ENCODE data around the gene GAS5. TPM values are rescaled to one million over a fixed set of nuclear protein-coding genes. Genes with fewer than 3 reads are reported as not detected.
"Not testable (repeated sequence)": the region's sequence is repeated elsewhere in the genome, so short reads cannot be mapped to it uniquely, and the experiment has no call there.

GAS5 gene
- total RNA-seq, 4 donors from 2014 or later = 138 to 375 (median 203) TPM

- 94% methylated on average over 7 of the region's 7 CpGs for WGBS
- no peak for TF ChIP-seq POLR2A (IDR thresholded peaks at IDR 0.05; ENCODE audit: low read depth)
- Histone ChIP-seq H3K4me1 (peaks cover 9 to 27% (median 21%) of the 10 kb centered on the region in 4 donors), H3K9me3 (no peaks in the 10 kb centered on the region), H3K4me3 (no peak overlapping the region), H3K36me3 (peaks cover 32 to 95% (median 82%) of the 10 kb centered on the region in 4 donors), H3K27ac (replicated peaks in 1 of 4) (no peak overlapping the region), H3K27me3 (no peaks in the 10 kb centered on the region)
- no peak for DNase-seq (ENCODE audit: extremely low spot score)
- intact Hi-C loops (cut with DNase I) = no loop called here
Observed at GRCh38 chr1:173861731-173862145, 6.1 kb downstream of the GAS5 start.

GRCh38 chr1:173860065-173860464 is 7.7 kb downstream of the GAS5 start:
- 96% methylated on average over 1 of the region's 1 CpG for WGBS
- intact Hi-C loops (cut with DNase I) = no loop called here

GRCh38 chr1:173859547-173859946 is 8.2 kb downstream of the GAS5 start:
- H3K4me1 ChIP-seq; DNase-seq (ENCODE audit: extremely low spot score); H3K9me3 ChIP-seq; H3K27me3 ChIP-seq; H3K27ac ChIP-seq (replicated peaks in 1 of 4); intact Hi-C loops (cut with DNase I); H3K4me3 ChIP-seq: not testable (repeated sequence)
- H3K36me3 ChIP-seq = peaks cover 20 to 95% (median 87%) of the 10 kb centered on the region in 4 donors
- WGBS = 98% methylated on average over 5 of the region's 5 CpGs

More at GRCh38 chr1:173860065-173860464, 7.7 kb downstream of the GAS5 start:
- Histone ChIP-seq H3K4me3 (no peak overlapping the region), H3K4me1 (peaks cover 0 to 10% (median 7%) of the 10 kb centered on the region in 4 donors), H3K27me3 (no peaks in the 10 kb centered on the region), H3K9me3 (no peaks in the 10 kb centered on the region), H3K27ac (replicated peaks in 1 of 4) (no peak overlapping the region), H3K36me3 (peaks cover 25 to 95% (median 87%) of the 10 kb centered on the region in 4 donors)
- no peak for TF ChIP-seq CTCF (IDR thresholded peaks at IDR 0.05)
- no peak for TF ChIP-seq EP300 (IDR thresholded peaks at IDR 0.05)
- no peak for TF ChIP-seq POLR2AphosphoS5 (IDR thresholded peaks at IDR 0.05)
- no peak for TF ChIP-seq POLR2A (IDR thresholded peaks at IDR 0.05; ENCODE audit: low read depth)
- no peak for DNase-seq (ENCODE audit: extremely low spot score)

- WGBS = 81% methylated on average over 4 of the region's 4 CpGs
- TF ChIP-seq POLR2AphosphoS5 (IDR thresholded peaks at IDR 0.05) = no peak
- no peak for TF ChIP-seq EP300 (IDR thresholded peaks at IDR 0.05)
- no peak for TF ChIP-seq CTCF (IDR thresholded peaks at IDR 0.05)
- no peak for TF ChIP-seq POLR2A (IDR thresholded peaks at IDR 0.05; ENCODE audit: low read depth)
- peaks cover 0 to 16% (median 8%) of the 10 kb centered on the region in 4 donors for H3K4me1 ChIP-seq
- H3K36me3 ChIP-seq = peaks cover under 1 to 95% (median 75%) of the 10 kb centered on the region in 4 donors
- no peak for DNase-seq (ENCODE audit: extremely low spot score)
- no peak overlapping the region for H3K27ac ChIP-seq (replicated peaks in 1 of 4)
- H3K27me3 ChIP-seq = no peaks in the 10 kb centered on the region
- intact Hi-C loops (cut with DNase I) = no loop called here
- H3K9me3 ChIP-seq = no peaks in the 10 kb centered on the region
- H3K4me3 ChIP-seq = no peak overlapping the region
Observed at GRCh38 chr1:173857363-173857917, 10.3 kb downstream of the GAS5 start.

- TF ChIP-seq EP300 (IDR thresholded peaks at IDR 0.05) = no peak
- no peak for TF ChIP-seq POLR2A (IDR thresholded peaks at IDR 0.05; ENCODE audit: low read depth)
- no peak for TF ChIP-seq CTCF (IDR thresholded peaks at IDR 0.05)
- TF ChIP-seq POLR2AphosphoS5 (IDR thresholded peaks at IDR 0.05) = no peak
- Histone ChIP-seq H3K9me3 (no peaks in the 10 kb centered on the region), H3K36me3 (peaks cover 0 to 91% (median 70%) of the 10 kb centered on the region in 4 donors), H3K4me3 (no peak overlapping the region), H3K27me3 (no peaks in the 10 kb centered on the region), H3K27ac (replicated peaks in 1 of 4) (no peak overlapping the region), H3K4me1 (peaks cover 0 to 19% (median 11%) of the 10 kb centered on the region in 4 donors)
- no peak for DNase-seq (ENCODE audit: extremely low spot score)
- intact Hi-C loops (cut with DNase I) = no loop called here
- 90% methylated on average over 2 of the region's 2 CpGs for WGBS
Observed at GRCh38 chr1:173856903-173857302, 10.9 kb downstream of the GAS5 start.

- WGBS = 83% methylated on average over 1 of the region's 1 CpG
- intact Hi-C loops (cut with DNase I) = no loop called here
Observed at GRCh38 chr1:173856014-173856413, 11.8 kb downstream of the GAS5 start.

More at GRCh38 chr1:173856014-173856413, 11.8 kb downstream of the GAS5 start:
- H3K4me1 ChIP-seq = peaks cover 0 to 19% (median 11%) of the 10 kb centered on the region in 4 donors
- no peak for DNase-seq (ENCODE audit: extremely low spot score)
- peaks cover 0 to 86% (median 64%) of the 10 kb centered on the region in 4 donors for H3K36me3 ChIP-seq
- no peak overlapping the region for H3K4me3 ChIP-seq
- TF ChIP-seq POLR2AphosphoS5 (IDR thresholded peaks at IDR 0.05) (no peak), POLR2A (IDR thresholded peaks at IDR 0.05; ENCODE audit: low read depth) (no peak)
- no peaks in the 10 kb centered on the region for H3K27me3 ChIP-seq
- no peak overlapping the region for H3K27ac ChIP-seq (replicated peaks in 1 of 4)
- H3K9me3 ChIP-seq = no peaks in the 10 kb centered on the region
